Subcutaneous adipose tissue (tissue), 4 donors: ENCODE measurements around the gene TIGD2. TPM values are rescaled to one million over a fixed set of nuclear protein-coding genes. Genes with fewer than 3 reads are reported as not detected.

Experiments used
- CTCF ChIP-seq: fragments of 450-650 bp; IDR thresholded peaks from one replicate; pipeline ENCODE4 v1.5.1; 2016; ENCODE audit warnings: low read depth, mild to moderate bottlenecking, control low read depth, antibody characterized with exemption, moderate library complexity
- total RNA-seq, 4 donors: library from RNA; depleted of rRNA; stranded (reverse); fragments of >200 nt; gene quantifications; one replicate each; pipeline ENCODE4 v1.1.0, GENCODE V29; 2016

Gene TIGD2
- total RNA-seq, 4 donors from 2014 or later = 4.1 to 9.8 (median 5.2) TPM

- TF ChIP-seq CTCF = no peak
Measured at GRCh38 chr4:89119166-89119565, 7.8 kb downstream of the TIGD2 start.

DNA sequence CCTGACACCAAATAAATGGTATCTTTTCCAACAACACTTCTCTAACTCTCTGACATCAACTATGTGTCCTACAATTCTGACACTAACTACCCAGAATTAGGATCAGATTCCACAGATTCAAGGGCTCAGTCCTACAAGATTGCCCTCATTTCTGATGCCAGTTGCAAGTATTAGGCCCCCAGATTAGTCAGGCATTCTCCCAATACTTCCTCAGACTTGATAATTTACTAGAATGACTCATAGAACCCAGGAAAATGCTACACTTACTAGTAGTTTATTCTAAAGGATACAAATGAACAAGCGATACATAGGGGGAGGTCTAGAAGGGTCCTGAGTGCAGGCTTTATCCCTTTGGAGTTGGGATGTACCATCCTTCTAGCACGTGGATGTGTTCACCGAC, 8.5 kb downstream of the TIGD2 start:
- TF ChIP-seq CTCF = no peak

DNA sequence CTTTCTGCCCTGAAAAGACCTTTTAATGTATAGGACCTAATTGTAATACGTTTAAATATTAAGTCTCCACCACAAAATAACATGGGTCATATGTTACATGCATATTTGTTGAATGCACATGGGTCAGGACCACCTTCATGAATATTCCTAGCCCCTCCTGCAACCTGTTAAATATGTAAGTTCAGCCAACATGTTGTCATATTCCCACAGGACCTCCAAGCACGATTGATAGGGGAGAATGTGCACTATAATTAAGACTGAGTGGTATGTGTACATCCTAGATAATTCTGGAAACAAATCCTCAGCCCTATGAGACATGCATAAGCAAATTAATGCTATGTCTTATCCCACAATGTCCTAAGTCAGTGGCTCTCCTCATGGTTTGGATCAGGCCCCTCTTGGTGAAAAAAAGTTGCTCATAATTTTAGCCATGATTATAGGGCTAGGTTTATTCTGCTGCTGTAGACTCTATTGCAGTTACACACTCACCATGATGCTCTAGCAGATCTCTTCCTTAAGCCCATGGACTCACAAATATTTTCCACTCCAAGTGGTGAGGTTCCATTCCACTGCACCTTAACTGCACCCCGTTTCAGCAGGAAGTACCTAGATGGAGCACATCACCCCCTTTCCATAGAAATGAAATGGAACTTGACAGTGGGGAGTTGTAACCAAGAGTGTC, 10.2 kb downstream of the TIGD2 start:
- TF ChIP-seq CTCF = no peak

GRCh38 chr4:89123451-89123851, 12.1 kb downstream of the TIGD2 start:
- no peak for TF ChIP-seq CTCF

- TF ChIP-seq CTCF = no peak
Measured at GRCh38 chr4:89125901-89126782, 14.8 kb downstream of the TIGD2 start.

- TF ChIP-seq CTCF = no peak
Measured at GRCh38 chr4:89129080-89129640, 17.8 kb downstream of the TIGD2 start.

DNA sequence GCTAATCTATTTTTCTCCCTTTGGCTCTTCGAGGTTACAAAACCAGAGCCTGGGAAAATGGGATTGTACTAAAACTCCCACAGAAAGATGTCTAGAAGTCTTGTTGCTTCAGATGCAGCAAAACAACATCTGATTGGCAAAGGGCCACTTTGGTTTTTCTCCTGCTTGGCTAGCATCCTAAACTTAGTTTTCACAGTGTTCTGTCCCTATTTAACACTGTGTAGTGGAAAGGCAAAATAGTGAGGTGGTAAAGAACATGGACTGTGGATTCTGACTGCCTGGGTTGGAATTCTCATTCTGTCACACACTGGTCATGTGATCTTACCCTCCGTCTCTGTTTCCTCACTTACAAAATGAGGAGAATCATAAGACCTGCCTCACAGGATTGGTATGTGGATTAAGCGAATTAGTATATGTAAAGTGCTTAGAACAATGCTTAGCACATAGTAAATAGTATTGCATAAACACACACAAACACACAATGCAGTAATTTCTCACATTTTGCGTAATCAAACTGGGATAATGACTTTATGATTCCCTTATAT, 23.5 kb downstream of the TIGD2 start:
- TF ChIP-seq CTCF = no peak
